HG02870 (cell line): ENCODE results near the gene SAMD4A.

Experiments used
- ATAC-seq: cut with Tn5 transposase; IDR thresholded peaks from one replicate; pipeline ENCODE4 v1.9.1; 2021; ENCODE audit warnings: mild to moderate bottlenecking, moderate library complexity; ENCODE audit not compliant: unreplicated experiment

Gene SAMD4A

DNA sequence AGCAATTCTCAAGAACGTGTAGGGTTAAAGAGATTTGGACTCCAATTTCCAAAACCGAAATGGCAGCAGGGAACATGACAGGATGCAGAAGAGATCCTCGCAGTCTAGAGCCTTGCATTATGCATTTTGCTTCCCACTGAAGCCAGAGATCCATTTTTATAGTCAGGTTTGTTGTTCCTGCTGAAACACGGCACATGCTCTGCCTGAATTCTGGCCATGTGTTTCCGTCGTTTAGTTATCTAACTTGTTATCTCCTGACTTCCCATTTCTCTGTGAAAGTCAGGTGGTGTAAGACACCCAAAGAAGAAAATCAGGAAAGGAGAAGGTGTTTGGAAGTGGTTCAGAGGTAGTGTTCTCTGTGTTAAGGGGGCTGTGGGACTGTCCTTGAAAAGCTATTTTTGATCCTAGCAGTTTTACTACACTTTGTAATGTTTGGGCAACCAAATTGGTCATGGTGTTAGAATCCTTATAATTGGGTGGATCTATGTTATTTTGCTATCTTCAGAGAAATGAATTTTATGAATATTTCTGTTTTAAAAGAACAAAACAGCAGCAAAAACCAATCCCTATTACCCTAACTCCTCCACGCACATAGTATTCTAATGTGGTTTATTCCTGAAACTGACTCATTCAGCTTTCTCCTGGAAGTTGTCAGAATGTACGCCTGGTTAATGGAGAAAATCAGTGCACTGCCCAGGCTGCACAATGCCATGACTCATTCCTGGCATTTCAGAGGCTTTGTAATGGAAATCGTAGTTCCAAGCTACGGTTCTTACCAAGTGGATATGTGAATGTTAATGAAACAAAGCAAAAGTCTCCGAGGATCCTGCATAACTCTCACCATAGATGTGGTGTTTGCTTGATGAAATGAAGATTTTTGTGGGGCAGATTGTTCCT, 110.1 kb downstream of the SAMD4A start:
- ATAC-seq, result no peak

DNA sequence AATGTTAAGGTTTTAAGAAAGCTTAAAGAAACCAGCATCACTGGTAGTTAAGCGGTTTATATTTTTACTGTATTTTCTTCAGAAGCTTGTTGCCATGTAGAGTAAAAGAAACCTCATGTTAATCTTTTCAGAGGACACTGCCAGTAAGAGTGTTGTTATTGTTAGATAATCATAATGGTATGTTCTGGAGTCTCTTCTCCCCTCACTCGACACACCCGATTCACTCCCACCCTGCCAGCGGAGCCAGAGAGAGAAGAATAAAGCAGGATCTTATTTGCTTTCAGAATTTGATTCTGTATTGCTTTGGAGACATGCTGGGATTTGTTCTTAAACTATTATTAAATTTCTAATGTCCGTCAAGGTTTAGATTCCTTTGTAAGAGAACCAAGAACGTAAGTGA, 113.7 kb downstream of the SAMD4A start:
- no peak for ATAC-seq

DNA sequence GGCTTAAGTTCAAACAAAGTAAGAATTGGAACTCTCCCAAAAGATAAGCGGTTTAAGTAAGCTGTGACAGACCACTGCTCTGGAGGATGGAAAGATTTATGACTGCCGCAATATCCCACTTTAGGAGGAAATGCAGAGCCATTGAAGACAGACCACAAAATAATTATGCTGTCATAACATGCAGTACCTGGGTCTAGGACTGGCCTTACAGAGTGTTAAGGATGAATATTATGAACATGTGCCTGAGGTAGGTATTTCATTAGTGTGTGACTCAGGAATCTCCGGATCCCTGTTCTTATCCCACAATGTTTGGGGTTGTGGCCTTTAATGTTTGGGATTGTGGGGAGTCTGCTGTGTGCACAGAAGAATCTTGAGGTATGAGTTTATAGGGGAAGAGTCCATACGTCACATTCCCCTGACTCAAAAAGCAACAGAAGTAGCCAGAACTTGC, 114.9 kb downstream of the SAMD4A start:
- no peak for ATAC-seq

DNA sequence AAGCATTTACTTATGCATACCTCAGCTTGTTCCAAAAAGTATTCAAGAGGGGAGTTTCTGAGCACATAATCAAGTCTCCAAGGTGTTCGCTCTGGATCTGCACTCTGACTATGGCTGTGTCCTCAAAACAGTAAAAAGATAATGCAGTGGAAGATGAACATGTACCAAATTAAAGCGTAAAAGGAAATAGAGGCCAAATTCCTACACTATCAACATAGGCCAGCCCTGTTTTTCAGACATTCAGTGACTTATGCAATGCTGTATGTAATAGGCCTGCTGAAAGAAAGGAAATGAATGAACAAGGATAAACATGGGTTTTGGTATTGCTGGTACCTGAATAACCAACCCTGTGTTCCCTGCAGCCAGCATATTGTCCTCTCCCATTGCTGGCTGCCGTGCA, 115.7 kb downstream of the SAMD4A start:
- ATAC-seq, result no peak

DNA sequence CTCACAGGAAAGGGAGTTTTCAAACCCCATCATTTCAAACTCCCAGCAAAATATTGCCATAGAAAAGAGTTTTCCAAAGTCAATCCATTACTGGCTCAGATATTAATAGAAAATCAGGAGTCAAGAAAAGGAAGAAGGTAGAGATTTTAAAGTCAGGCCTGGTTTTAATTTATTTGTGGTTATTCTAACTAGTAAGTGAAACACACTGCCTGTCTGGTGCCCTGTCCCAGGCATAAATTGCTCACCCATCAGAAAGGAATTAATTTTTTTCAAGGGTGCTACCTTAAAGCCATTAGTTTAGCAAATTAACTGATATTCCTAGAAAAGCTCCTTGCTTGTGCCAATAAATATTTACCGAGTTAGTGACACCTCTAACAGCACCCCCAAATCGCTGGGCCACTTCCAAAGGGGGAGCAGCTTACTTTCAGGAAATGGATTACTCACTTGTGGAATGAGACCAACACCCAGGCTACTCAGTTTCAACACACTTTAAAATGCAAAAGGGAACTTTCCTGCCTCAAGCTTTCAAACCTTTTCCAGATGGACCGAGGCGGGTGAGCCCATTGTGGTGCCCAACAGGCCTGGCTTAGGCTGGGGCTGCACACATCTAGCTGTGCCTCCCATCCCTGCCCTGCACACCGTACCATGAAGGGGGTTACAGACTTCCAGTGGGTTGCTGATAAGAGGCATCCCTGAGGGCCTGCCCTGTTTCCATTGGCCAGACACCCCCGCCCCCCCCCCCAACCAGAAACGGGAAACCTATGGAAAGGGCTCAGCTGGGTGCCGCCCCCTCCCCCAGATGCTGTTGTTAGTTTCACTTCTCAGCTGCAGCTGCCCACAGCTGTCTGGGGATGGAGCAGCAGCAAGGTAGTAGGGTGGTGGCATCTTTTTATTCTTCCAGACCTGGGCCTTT, 117.2 kb downstream of the SAMD4A start:
- ATAC-seq, result no peak

DNA sequence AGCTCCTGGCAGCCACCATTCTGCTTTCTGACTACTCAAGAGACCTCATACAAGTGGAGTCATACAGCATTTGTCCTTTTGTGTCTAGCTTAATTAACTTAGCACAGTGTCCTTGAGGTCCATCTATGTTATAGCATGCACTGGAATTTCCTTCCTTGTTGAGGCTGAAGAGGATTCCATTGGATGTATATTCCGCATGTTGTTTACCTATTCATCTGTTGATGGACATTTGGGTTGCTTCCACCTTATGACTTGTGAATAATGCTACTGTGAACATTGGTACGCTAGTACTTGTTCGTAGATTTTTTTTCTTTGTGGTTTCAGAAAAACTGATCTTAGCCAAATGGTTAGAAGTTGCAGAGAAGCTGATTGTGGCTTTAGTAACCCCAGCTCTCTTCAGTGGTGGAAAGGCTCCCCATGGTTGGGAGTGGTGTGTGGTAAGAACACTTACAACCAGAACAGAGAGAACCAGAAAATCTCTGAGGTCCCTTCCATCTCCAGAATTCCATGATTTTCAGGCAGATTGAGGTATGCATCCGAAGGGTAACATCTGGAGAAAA, 118.4 kb downstream of the SAMD4A start:
- ATAC-seq, result no peak

DNA sequence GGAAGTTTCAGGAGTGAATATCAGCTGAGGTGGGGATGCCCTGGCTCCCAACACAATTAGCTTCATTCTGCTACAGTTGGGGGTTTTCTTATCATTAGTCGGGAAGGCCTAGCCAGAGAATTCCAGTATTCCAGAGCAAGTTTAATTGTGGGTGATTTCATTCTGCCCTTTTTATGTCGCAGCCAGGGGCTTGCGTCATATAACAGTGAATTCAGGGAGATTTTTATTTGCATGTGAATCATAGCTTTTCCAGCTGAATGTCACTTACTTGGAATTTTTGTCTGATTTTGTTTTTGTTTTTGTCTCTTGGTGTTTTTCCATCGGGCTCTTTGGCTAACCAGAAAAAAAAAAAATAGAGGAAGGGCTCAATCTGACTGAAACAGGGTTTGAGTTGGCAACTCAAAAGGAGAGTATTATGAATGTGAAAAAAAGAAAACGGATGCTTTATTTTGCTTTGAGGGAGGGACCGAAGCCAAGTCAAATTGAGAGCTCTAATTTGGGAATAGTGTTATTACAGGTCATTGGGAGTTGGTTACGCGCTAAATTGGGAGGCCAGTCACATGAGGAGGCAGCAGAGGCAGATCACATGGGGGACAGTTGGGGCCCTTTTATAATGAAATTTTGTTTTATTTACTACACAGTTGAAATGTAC, 119.4 kb downstream of the SAMD4A start:
- no peak for ATAC-seq

DNA sequence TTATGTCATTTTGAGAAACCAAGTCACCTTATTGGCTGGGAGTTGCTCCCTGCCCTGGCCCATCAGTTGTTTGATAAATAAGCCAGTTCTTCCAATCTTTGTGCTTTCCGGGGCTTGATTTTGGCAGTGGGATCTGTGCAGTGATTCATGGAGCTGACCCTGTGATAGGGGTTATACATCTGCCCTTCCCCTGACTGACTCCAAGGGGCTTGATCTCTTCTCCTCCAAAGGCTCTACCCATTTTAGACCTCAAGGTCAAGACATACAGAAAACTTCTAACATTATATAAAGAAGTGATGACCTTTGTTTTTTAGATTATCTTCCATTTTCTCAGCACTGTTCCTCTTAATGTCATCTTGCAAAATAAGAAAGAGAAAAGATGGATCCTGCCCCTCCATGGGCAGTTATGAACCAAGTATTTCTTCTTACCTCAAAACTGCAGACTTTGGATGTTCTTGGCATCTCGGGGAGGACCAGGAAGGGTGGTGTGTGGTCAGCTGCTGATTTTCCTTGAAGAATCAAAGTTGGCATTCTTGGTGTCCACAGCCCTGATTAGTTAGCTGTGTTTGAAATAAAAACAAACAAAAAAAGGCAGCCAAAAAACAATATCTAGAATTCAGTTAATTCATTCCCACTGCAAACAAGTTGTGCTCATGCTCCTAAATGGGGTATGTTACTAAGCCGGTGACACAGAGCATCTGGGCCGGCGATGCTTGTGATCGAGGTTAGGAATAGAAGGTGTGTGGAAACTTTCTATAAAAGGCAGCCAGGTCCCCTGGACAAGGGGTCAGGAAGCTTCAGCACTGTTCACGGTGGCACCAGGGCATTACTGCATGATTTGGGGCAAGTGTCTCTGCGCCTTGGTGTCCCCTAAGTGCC, 120.2 kb downstream of the SAMD4A start:
- ATAC-seq, result no peak

DNA sequence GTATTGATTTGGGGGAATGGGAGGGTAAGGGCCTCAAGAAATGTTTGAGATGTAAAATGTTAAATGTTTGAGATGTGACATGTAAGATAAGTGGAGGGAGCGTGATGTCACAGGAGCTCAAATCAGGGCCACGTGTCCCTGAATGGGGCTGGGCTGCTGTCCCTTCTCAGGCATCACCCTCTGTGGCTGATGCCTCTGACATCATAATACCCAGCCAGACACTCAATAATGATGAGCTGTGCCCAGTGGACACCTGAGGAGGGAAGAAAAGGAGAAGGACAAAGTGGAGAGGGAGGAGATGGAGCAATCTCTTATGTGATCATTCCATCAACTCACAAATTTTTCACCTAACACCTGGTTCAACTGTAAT, 120.8 kb downstream of the SAMD4A start:
- no peak for ATAC-seq

DNA sequence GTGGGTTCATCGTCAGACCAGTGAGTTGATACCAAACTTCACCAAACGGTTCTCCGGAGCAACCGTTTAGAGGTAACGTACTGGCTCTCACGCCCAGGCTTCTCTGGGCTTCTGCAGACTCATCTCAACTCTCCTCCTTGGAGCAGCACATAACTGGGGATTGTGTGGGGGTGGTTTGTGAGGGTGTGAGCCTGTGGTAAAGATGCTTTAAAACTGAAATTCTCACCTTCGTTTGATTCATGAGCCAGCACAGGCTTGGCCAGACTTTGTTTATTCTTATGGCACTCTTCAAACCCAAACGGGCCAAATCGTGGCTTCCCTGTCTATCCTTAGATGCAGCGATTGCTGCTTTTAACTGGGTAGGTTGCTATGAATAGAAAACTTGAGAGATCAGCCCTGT, 121.3 kb downstream of the SAMD4A start:
- no peak for ATAC-seq

DNA sequence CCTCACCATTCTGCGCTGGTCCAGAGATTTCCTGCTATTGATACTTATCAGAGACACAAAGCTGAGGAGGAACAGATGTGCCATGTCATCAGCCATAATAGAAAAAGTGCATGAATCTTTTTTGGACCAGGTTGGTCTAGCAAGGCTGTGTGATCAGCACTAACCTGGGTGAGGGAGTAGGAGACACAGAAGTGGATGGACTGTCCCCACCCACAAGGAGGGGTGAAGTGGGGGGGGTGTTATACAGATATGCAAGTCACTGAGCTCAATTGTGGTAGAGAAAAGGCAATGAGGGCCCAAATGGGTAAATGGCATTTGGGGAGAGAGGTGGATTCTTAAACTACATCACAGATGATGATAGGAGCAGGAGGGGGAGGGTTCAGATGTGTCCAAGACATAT, 123.0 kb downstream of the SAMD4A start:
- no peak for ATAC-seq

DNA sequence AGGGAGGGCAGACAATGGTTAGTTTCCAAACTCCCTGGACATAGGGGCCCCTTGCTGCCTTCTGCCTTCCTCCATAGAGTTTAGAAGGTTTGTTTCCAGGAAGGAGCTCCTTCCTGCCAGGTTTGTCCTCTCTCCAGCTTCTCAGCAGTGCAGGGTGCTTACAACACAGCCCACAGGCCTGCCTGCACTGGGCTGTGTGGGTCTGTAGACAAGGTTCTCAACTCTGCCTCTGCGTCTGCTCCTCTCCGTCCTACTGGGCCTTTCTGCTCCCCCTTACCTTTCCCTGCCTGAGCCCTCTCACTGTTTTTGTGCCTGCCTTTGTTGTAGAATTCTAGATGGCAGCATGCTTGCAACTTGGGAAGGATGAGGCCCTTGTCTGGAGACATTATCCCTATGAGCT, 124.0 kb downstream of the SAMD4A start:
- ATAC-seq, result no peak

DNA sequence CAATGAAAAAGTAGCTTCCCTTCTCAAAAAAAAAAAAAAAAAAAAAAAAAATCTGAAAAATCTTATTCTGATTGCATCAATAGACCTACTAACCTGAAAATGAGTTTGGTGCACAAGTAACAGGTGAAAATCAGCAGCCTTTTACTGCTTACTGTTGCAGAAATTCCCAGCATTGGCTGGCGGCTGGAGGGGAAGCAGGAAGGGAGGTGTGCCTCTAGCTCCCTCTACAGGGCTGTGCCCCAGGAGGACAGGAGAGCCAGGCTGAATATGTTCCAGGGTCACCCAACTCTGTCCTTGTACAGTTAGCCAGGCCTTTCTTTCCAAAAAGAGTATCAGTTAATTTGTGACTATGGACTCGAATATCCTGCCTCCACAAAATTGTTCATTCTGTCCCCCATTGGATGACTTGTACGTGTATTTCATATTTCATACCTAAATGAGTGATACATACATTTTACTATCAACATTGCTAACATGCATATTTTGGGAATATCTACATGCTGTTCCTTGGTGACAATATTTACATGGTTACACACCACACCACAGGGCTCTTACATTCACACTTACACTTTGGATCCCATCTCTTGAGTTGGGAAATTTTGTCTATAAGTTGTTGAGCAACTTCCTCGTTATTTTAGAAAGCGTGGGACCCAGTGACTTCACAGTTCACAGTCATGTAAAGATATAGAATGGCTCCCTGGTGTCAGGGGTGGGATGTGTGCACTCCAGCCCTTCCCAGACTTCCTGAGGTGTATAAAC, 124.8 kb downstream of the SAMD4A start:
- peak; percentile 50 for ATAC-seq

DNA sequence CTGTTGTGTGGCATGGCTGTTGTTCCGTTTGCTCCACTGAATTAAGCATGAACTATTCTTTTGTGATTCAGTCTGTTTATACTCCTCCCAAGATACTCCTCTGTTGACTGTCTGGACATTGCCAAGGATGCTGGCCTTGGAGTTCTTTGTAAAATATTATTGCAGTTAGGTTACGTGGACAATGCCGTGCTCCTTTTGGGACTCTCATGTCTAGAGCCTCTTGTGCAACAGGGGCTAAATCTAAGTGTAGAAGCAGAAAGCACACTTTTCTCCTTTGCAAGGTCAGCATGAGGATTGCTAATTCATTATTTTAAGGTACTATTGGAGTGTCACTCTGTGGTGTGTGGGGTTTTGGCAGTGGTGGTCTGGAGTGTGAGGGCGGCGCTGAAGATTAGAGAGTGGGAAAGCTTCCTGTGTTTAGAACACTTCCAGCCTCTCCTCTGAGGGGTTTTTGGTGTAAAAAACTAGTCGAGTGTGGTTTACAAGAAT, 125.4 kb downstream of the SAMD4A start:
- no peak for ATAC-seq

DNA sequence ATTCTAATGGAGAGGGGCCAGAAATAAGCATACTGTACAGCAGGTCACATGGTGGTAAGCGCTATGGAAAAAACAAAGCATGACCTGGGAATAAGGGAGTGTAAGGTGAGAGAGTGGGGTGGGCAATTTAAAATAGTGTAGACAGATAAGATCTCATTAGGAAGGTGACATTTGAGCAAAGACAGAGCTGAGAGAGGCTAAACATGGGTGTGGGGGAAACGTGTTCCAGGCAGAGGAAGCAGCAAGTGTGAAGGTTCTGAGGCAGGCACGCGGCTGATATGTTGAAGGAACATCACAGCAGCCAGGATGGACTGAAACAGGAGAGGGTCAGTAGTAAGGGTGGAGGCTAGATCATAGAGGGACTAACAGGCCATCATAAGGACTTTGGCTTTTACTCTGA, 126.8 kb downstream of the SAMD4A start:
- no peak for ATAC-seq

DNA sequence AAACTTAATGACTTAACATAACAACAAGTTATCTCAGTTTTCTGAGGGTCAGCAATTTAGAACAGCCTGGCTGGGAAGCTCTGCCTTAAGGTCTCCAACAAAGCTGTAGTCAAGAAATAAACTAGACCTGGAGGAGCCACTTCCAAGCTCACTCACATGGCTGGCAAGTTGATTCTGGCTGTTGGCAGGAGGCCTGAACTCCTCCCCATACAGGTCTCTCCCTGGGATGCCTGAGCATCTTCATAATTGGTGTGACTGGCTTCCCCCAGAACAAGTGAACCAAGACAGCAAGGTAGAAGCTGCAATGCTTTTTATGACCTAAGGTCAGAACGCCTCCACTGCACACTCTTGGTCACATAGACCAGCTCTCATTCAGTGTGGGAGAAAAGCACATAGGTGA, 128.3 kb downstream of the SAMD4A start:
- ATAC-seq, result no peak

DNA sequence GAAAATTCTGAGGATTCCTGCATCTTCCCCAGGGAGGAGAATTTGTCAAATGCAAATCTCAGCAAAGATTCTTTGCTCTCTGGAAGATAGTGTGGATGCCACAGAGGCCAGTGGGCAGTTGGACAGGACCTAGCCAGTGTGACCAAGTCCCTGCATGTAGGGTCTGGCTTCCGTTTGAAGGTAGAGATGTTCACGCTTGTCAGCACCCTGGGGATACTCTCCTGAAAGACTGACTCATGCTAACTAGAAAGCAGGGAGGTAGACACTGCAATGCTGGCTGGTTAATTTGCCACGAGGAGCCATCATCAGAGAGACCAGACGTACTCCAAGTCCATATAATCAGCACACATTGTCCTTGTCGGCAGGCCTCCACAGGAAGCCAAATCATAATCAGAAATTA, 130.1 kb downstream of the SAMD4A start:
- no peak for ATAC-seq

DNA sequence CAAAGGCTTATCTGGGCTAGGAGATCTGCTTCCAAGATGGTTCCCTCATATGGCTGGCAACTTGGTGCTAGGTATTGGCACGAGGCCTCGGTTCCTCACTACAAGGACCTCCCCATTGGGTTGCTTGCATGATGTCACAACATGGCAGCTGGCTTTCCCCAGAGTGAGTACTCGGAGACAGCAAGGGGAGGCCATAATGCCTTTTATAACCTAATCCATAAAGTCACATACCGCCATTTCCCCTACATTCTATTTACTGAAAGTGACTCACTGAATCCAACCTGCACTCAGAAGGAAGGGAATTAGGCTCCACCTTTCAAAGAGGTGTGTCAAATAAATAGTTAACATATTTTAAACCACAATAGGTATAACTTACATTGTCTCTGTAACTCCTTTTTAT, 130.9 kb downstream of the SAMD4A start:
- ATAC-seq, result no peak

DNA sequence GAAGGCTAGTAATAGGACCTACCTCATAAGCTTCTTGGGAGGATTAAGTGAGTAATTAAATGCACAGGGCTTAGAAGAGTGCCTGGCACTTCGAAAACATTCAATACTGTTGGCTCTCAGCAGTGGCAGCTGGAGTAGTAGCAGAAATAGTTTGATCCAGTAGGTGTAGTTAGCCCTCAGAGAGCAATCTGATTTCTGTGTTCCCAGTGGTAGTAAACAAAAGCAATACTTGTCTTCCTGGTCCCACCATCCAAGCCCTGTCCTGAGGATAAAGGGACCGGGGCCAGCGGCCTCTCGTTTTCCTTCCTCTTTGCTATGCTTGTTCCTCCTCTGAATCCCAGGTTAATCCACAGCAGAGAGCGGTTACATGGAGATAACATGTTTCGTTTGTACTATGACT, 131.6 kb downstream of the SAMD4A start:
- ATAC-seq, result no peak
